Adrenal gland (tissue), 5 donors: ENCODE data around the gene FSD2.

ENCODE experiments used
- CTCF ChIP-seq, 6 experiments: fragments of 450-650 bp in 4 of 6; fragments of 200-600 bp in 2 of 6; sonication (generic) in 1 of 6; IDR thresholded peaks; 1 replicate in 5 of 6; 2 replicates in 1 of 6; pipeline versions ENCODE4 v1.5.1 to v1.8.0; 2016 to 2021; ENCODE audit warnings: antibody characterized with exemption in 6 of 6, mild to moderate bottlenecking in 2 of 6, moderate library complexity in 1 of 6
- POLR2A ChIP-seq, 2 donors: fragments of 450-650 bp; IDR thresholded peaks; one replicate each; pipeline ENCODE4 v1.6.1; 2017; ENCODE audit warnings: antibody characterized with exemption in 2 of 2, mild to moderate bottlenecking in 2 of 2, moderate library complexity in 1 of 2
- donor health status: DM: no; HTN: no; CAD: no.

GRCh38 chr15:82851981-82852511 is 46.2 kb upstream of the FSD2 start:
- TF ChIP-seq CTCF (IDR thresholded peaks at IDR 0.05), result no peak
- TF ChIP-seq POLR2A (IDR thresholded peaks at IDR 0.05), result no peak
